Right renal pelvis (tissue), 4 donors: ENCODE data around the gene PURB. TPM values are rescaled to one million over a fixed set of nuclear protein-coding genes. Genes with fewer than 3 reads are reported as not detected.
"Not testable (repeated sequence)": the region's sequence is repeated elsewhere in the genome, so short reads cannot be mapped to it uniquely, and the experiment has no call there.

Experiments
- DNase-seq, 4 donors: peaks; one replicate each; pipeline ENCODE4 v3.0.0-alpha.2; 2013; ENCODE audit warnings: low read depth in 4 of 4, low spot score in 3 of 4, missing footprints in 1 of 4
- polyA plus RNA-seq, 4 donors: library from polyadenylated mRNA; unstranded; fragments of 120-200 nt; gene quantifications; one replicate each; pipeline ENCODE4 v1.2.1, GENCODE V29; 2013; ENCODE audit not compliant: insufficient read length in 4 of 4

PURB gene
- polyA plus RNA-seq = 10 to 100 TPM; 31.4 to 38.6 (median 34.2) TPM

- DNase-seq = peak; percentile 86 to 92 (median 90)
Observed at GRCh38 chr7:44885394-44886317, at the start of gene PURB. PURB (minus strand) TSS chr7:44885530; CDS start chr7:44885348, 182 bp downstream.

- no peak for DNase-seq
Observed at GRCh38 chr7:44935016-44935415, 49.7 kb upstream of the PURB start.

- DNase-seq = not testable (repeated sequence)
Observed at GRCh38 chr7:44934510-44934909, 49.2 kb upstream of the PURB start.

- DNase-seq = no peak
Observed at GRCh38 chr7:44930921-44931320, 45.6 kb upstream of the PURB start.

- no peak for DNase-seq
Observed at GRCh38 chr7:44922351-44922694, 37.0 kb upstream of the PURB start.

- peak in 3 of 4 donors; percentile 30 to 48 (median 34) for DNase-seq
Observed at GRCh38 chr7:44921607-44922350, 36.4 kb upstream of the PURB start.

- no peak for DNase-seq
Observed at GRCh38 chr7:44920119-44920518, 34.8 kb upstream of the PURB start.

GRCh38 chr7:44918029-44918428 lies 32.7 kb upstream of the PURB start:
- no peak for DNase-seq

- no peak for DNase-seq
Observed at GRCh38 chr7:44917465-44917864, 32.1 kb upstream of the PURB start.

GRCh38 chr7:44914992-44915607 lies 29.8 kb upstream of the PURB start:
- DNase-seq = no peak

GRCh38 chr7:44912775-44913347 lies 27.5 kb upstream of the PURB start:
- peak in 2 of 4 donors; percentile 22 to 31 for DNase-seq

GRCh38 chr7:44911911-44912310 lies 26.6 kb upstream of the PURB start:
- no peak for DNase-seq

- DNase-seq = no peak
Observed at GRCh38 chr7:44909596-44910389, 24.5 kb upstream of the PURB start.

GRCh38 chr7:44906965-44907364 lies 21.6 kb upstream of the PURB start:
- no peak for DNase-seq

GRCh38 chr7:44905002-44905635 lies 19.8 kb upstream of the PURB start:
- DNase-seq = no peak

GRCh38 chr7:44899443-44899842 lies 14.1 kb upstream of the PURB start:
- DNase-seq = no peak

- DNase-seq = no peak
Observed at GRCh38 chr7:44898039-44898438, 12.7 kb upstream of the PURB start.

- no peak for DNase-seq
Observed at GRCh38 chr7:44897309-44897708, 12.0 kb upstream of the PURB start.

GRCh38 chr7:44894888-44895580 lies 9.7 kb upstream of the PURB start:
- DNase-seq = no peak
